Pulmonary artery endothelial cell (primary cell): ENCODE results near the gene SKAP1. TPM values are rescaled to one million over a fixed set of nuclear protein-coding genes. Genes with fewer than 3 reads are reported as not detected.

Source experiments
- DNase-seq: peaks from one replicate; pipeline ENCODE4 v3.0.0-alpha.2; 2011; ENCODE audit warnings: low read depth, low spot score
- total RNA-seq: library from RNA; depleted of rRNA; stranded (reverse); fragments of >200 nt; gene quantifications from 2 replicates; pipeline ENCODE4 v1.2.3, GENCODE V29; 2014

SKAP1 gene
- total RNA-seq, 1 donor from 2014 or later = not detected

- DNase-seq = no peak
These were observed 319.3 kb downstream of the SKAP1 start for GRCh38 chr17:48110761-48111160.

DNA sequence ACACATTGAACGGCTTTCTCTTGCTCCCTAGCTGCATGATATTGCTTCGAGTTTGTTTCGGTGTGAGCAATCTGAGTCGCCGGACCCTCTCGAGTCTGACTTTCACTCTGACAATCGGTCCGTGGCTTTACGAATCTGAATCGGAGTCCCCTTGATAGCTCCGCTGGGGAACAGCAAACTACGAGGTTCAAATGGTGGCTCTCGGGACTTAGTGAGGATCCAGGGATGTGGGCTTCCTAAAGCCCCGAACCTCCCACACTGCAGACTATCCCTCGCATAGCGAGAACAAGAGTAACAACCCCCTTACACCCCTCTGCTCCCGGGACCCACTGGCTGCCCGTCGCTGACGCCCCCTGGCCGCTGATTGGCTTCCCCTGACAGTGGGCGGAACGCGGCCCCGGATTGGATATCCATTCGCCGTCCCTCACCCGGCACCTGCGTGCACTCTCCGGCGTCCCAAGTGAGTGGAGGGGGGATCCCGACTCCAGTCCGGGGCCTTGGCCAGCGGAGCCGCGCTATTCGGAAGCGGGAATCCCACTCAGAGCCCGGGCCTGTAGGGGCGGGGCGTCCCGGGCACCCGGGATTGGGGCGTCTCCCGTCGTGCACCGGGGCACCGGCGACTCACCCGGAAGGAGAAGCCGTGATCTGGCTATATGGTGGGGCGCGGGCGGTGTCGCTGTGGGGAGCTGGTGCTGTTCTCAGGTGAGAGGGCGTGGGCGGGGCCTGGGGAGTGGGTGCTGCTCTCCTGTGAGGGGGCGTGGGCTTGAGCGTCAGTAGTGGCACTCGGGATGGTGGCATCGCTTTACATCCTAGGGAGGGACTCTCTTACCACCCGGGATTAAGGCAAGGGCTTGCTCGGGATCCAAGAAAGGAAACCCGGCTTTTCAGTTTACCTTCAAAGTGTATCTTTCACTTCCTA is 322.6 kb downstream of the SKAP1 start, which contains the start of gene SNX11:
Gene SNX11 (plus strand): TSS at position 630 of the 919 bp plus-strand sequence. CDS start 4,278 bp downstream, outside the sequence.
- peak; percentile 52 for DNase-seq

- DNase-seq = no peak
These were observed 323.2 kb downstream of the SKAP1 start for GRCh38 chr17:48106802-48107136.

GRCh38 chr17:48104440-48104839 is 325.6 kb downstream of the SKAP1 start:
- DNase-seq = no peak

GRCh38 chr17:48102798-48103715 is 327.0 kb downstream of the SKAP1 start:
- DNase-seq = no peak

DNA sequence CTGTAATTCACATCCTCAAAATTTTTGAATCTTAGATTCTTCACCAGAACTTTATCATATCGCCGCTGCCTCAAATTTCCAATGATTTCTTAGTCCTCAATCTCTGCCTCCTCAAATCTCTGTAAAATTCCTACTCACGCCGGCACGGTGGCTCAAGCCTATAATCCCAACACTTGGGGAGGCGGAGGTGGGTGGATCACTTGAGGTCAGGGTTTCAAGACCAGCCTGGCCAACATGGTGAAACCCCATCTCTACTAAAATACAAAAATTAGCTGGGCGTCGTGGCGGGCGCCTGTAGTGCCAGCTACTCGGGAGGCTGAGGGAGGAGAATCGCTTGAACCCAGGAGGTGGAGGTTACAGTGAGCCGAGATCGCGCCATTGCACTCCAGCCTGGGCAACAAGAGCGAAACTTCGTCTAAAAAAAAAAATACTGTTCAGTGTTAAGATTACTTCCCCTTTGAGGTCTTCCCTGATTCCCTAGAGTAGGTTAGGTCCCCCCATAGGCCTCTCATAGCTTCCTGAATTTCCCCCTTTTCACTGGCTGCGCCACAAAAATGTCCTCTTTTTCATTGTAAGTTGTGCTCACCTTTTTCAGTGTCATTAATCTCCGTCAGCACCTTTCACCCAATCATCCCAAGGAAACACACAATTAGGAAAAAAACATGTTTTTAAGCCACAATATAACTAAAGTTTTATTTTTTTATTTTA is 327.8 kb downstream of the SKAP1 start:
- DNase-seq = no peak

GRCh38 chr17:48101012-48101720 is 328.8 kb downstream of the SKAP1 start, which contains the start of gene CBX1:
Gene CBX1 (minus strand): TSS chr17:48101478. CDS start chr17:48077004, 24,474 bp downstream.
- peak; percentile 83 for DNase-seq

- DNase-seq = no peak
These were observed 329.4 kb downstream of the SKAP1 start for GRCh38 chr17:48100591-48101011.

GRCh38 chr17:48100160-48100559 is 329.9 kb downstream of the SKAP1 start:
- no peak for DNase-seq

DNA sequence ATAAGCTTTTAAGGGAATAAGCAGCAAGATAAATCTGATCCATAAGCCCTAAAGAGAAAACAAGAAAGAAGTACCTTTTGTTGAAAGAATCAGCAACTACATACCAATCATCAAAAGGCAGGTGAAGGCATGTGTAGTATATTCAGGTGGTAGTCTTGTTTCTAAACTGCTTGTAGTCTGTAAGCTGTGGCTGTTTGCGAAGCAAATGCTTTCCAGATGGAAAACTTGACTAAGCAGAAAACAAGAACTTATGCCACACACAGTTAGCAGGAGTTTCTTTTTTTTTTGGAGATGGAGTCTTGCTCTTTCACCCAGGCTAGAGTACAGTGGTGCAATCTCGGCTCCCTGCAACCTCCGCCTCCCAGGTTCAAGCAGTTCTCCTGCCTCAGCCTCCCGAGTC is 334.4 kb downstream of the SKAP1 start:
- DNase-seq = no peak

GRCh38 chr17:48093341-48094045 is 336.5 kb downstream of the SKAP1 start:
- DNase-seq = no peak

- DNase-seq = no peak
These were observed 345.1 kb downstream of the SKAP1 start for GRCh38 chr17:48084932-48085331.

Other genes starting within 250 kb of the SKAP1 start
- not detected in 2 replicates for gene HOXB1, start 100.8 kb upstream of the SKAP1 start, total RNA-seq
- 5.1 and 5.3 TPM in 2 replicates for gene HOXB2, start 114.9 kb upstream of the SKAP1 start, total RNA-seq
- gene HOXB4, start 148.1 kb upstream of the SKAP1 start, total RNA-seq = 3.0 and 5.1 TPM in 2 replicates
- gene HOXB3, start 160.0 kb upstream of the SKAP1 start, total RNA-seq = 6.9 and 7.5 TPM in 2 replicates
- 0.07 TPM in 1 of 2 replicates, not detected in the other for gene HOXB5, start 163.6 kb upstream of the SKAP1 start, total RNA-seq
- gene HOXB6, start 174.8 kb upstream of the SKAP1 start, total RNA-seq = 0.11 and 0.92 TPM in 2 replicates
- gene HOXB7, start 180.8 kb upstream of the SKAP1 start, total RNA-seq = 0.11 and 0.59 TPM in 2 replicates
- not detected in 2 replicates for gene HOXB8, start 185.1 kb upstream of the SKAP1 start, total RNA-seq
- gene HOXB9, start 196.1 kb upstream of the SKAP1 start, total RNA-seq = not detected in 2 replicates